Measurements from ENCODE around the gene ZNF574.

ZNF574 gene

DNA sequence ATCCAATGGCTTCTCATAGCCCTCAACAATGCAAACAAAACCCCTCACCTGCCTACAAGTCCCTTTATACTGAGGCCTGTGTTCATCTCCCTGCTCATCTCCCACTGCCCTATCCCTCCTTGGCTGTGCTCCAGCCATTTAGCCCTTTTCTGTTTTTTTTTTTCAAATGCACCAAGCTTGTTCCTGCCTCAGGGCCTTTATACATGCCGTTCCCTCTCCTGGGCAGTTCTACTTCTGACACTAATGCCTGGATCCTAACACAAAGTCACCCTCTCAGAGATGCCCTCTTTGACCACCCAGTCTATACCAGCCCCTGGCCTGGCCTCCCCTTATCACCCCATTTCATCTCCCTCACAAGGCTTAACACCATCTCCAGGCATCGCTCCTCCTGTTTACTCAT lies 26.9 kb downstream of the ZNF574 start:
- DNase-seq, result no peak

GRCh38 chr19:42105368-42105767 lies 29.4 kb downstream of the ZNF574 start:
- DNase-seq, result no peak

- DNase-seq, result peak; percentile 97
Observed at GRCh38 chr19:42108527-42109389, 32.8 kb downstream of the ZNF574 start.

DNA sequence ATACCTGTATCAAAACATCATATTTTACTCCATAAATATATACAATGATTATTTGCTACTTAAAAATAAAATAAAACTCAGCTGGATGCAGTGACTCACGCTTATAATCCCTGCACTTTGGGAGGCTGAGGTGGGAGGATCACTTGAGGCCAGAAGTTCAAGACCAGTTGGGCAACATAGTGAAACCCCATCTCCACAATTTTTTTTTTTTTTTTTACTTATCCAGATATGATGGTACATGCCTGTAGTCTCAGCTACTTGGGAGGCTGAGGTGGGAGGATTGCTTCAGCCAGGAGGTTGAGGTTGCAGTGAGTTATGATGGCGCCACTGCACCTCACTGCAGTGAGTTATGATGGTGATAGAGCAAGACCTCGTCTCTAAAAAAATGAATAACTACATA lies 33.9 kb downstream of the ZNF574 start:
- DNase-seq, result no peak

DNA sequence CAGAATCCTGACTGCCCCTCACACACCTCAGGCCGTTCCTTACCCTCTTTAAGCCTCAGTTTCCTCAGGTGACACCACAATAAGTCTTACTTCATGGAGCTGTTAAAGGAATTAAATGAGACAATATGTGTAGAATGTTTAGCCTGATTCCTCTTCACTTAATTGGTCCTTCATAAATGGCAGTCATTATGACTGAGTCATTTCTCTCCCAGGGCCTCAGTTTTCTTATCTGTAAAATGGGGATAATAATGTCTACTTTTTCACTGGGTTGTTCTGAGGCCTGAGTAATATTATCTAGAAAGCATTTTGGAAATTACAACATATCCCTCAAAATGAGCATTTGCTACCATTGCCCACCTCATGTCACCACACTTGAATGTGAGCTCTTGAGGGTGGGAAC lies 34.7 kb downstream of the ZNF574 start:
- DNase-seq, result no peak

GRCh38 chr19:42111384-42111783 lies 35.4 kb downstream of the ZNF574 start:
- DNase-seq, result no peak

DNA sequence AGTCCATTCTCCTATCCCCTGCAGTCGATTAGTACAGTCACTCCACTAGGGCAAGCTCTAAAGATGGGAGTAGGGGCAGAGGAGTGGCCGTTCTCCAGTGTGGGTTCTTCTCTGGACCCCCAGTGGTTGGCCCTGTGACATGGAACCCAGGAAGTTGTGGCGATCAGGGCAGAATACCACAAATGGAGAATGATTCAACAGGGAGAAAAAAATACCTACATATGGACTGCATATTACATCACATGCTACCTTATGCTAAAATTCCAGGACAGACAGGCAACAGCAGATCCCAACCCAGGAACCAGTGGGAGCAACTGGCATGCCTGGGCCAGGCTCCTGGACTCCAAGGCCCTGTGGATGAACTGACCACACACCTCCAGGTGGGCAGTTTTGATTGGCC lies 35.8 kb downstream of the ZNF574 start:
- no peak for DNase-seq

DNA sequence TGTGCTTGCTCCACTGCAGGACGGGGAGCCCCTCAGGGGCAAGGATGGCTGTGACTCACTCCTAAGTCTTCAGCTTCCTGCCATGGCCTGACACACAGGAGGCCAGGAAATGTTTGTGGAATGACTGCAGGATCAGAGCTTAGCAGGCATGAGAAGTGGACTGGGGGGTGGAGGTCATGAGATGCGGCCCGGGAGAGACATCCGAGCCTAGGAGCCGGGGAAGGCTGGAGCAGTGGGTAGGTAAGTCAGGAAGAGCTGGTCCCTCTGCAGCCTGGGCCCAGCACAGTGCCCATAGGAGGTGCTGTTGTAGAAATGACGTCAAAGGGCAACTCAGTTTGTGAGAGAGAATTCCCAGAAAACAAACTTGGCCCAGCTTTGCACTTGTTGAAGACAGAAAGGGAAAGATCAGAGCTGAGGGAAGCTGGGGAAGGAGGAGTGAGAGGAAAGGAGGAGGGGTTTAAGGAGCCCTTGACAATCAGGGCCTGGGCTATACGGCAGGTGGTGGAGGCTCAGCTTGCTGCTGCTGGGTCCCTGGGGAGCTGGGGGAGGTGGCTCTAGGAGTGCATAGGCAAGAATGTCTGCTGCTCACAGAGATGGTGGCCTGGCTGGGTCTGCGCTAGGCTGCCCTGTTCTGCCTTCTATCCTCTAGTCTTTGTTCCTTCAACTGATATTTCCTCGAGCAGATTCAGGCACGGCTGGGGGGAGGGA lies 37.8 kb downstream of the ZNF574 start:
- DNase-seq, result peak; percentile 99

- peak; percentile 96 for DNase-seq
Observed at GRCh38 chr19:42114412-42114811, 38.4 kb downstream of the ZNF574 start.

- DNase-seq, result no peak
Observed at GRCh38 chr19:42115219-42115618, 39.3 kb downstream of the ZNF574 start.

DNA sequence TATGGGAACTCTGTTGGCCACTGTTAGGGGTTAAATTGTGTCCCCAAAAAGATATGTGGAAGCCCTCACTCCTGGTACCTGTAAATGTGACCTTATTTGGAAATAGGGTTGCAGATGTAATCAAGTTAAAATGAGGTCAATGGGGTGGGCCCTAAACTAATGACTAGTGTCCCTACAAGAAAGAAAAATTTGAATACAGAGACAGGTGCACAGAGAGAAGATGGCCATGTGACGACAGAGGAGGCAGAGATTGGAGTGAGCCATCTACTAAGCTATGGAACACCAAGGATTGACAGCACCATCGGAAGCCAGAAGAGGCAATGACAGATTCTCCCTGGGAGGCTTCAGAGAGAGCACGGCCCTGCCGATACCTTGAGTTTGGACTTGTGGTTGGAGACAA lies 39.7 kb downstream of the ZNF574 start:
- peak; percentile 49 for DNase-seq

- DNase-seq, result no peak
Observed at GRCh38 chr19:42116308-42117075, 40.5 kb downstream of the ZNF574 start.

GRCh38 chr19:42117076-42117475 lies 41.1 kb downstream of the ZNF574 start:
- DNase-seq, result no peak

- DNase-seq, result peak; percentile 91
Observed at GRCh38 chr19:42120276-42120980, 44.5 kb downstream of the ZNF574 start.

DNA sequence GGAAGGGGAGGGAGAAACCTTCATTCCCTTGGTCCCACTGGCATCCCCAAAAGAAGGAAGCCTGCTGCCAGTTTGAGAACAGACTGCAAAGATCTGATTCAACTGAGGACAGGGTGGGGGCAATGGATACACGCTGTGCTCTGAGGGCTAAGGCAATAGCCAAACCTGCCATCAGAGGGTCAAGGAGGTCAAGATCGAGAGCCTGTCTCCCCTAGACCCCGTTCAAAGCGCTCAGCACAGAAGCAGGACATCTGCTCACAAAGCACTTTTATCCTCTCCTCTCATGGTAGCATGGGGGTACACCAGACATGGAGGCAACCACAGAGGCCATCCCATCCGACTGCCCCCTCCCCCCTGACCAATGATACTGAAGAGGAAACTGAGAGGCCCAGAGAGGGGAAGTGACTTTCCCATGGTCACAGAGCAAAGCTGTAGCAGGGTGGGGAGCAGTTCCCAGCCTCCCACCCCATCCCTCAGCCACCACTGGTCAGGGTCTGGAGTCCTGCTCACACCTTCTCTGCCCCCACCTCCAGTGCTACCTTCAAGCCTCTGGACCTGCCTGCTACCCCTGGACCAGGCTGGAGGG lies 45.2 kb downstream of the ZNF574 start:
- DNase-seq, result no peak

DNA sequence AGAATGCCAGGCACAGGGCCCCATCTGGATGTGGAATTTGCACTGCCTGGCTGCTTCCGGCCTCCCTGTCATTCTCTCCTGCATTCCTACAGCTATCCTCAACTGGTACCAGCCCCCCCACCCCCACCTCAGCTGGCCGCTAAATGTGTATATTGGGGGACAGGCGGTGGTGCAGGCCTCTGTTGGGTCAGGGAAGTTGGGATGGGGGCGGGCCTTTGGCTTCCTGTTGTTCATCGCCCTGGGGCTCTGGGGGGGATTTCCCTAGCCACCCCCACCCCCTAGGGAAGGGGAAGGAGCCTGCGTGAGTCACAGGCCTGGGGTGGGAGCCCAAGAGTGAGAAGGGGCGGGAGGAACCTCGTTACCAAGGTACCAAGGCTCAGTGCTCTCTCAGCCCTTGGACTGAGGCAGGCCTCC lies 45.7 kb downstream of the ZNF574 start:
- no peak for DNase-seq

- DNase-seq, result peak; percentile 42
Observed at GRCh38 chr19:42122691-42123607, 47.0 kb downstream of the ZNF574 start.

GRCh38 chr19:42123765-42124164 lies 47.8 kb downstream of the ZNF574 start:
- DNase-seq, result no peak

- DNase-seq, result no peak
Observed at GRCh38 chr19:42124386-42124901, 48.5 kb downstream of the ZNF574 start.

DNA sequence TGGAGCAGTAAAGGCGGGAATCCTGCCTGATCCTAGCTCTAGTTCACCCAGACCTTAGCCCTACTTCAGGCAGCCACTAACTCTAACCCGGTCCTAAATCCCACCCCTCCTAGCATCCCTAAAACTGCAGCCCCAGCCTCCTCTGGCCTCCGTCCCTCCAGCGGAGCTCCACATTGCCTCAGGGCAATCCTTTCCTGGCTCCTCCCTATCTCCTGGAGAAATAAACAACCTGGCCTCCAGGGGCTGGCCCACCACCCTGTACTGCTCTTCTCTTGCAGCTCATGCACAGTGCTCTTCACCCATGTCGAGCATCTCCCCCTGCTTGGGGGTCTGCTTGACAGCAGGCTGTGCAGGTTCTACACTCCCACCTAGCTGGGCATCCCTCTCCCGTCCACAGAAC lies 49.6 kb downstream of the ZNF574 start:
- DNase-seq, result no peak

GRCh38 chr19:42126574-42126973 lies 50.6 kb downstream of the ZNF574 start:
- DNase-seq, result no peak
